Upper lobe of right lung (tissue), 1 donor: ENCODE measurements around the gene SLC34A2. TPM values are rescaled to one million over a fixed set of nuclear protein-coding genes. Genes with fewer than 3 reads are reported as not detected.
A peak's percentile ranks its signal among the peaks of the same experiment; 100 is the strongest.

Experiments used
- ATAC-seq: fragments of 200-7000 bp; cut with Tn5 transposase; one replicate; pipeline ENCODE4 v1.9.1; 2020; ENCODE audit warnings: mild to moderate bottlenecking, moderate library complexity
- DNase-seq: peaks from one replicate; pipeline ENCODE4 v3.0.0-alpha.2; 2020
- H3K27ac ChIP-seq: fragments of 200-600 bp; one replicate; pipeline ENCODE4 v1.8.0; 2022
- H3K27me3 ChIP-seq: fragments of 200-600 bp; one replicate; pipeline ENCODE4 v1.8.0; 2022; ENCODE audit warnings: mild to moderate bottlenecking
- H3K36me3 ChIP-seq: fragments of 200-600 bp; one replicate; pipeline ENCODE4 v1.8.0; 2022
- H3K4me1 ChIP-seq: fragments of 200-600 bp; one replicate; pipeline ENCODE4 v1.8.0; 2022
- H3K4me3 ChIP-seq: fragments of 200-600 bp; one replicate; pipeline ENCODE4 v1.8.0; 2022; ENCODE audit warnings: mild to moderate bottlenecking
- H3K9me3 ChIP-seq: fragments of 200-600 bp; one replicate; pipeline ENCODE4 v1.8.0; 2022
- intact Hi-C: fragments of 100-400 bp; cut with DNase I; formaldehyde crosslinking; loops from one replicate; pipeline ENCODE4 v1.11.0; 2022
- total RNA-seq: library from RNA; stranded (reverse); fragmentation: NEBNext Ultra II Directional; extraction: Animal tissue kit (Norgen Biotek cat#: 25700); gene quantifications from one replicate; pipeline ENCODE4 v1.2.1, GENCODE V29; 2021
- TF ChIP-seq, protein P1 (sequence below): fragments of 200-600 bp; IDR thresholded peaks from one replicate; pipeline ENCODE4 v1.8.0; 2022; ENCODE audit warnings: antibody characterized with exemption
- donor health status: DM: no; HTN: yes; CAD: no; lungs with severe emphysema.

SLC34A2 gene
- total RNA-seq, 1 donor from 2014 or later: 2,903 TPM

DNA sequence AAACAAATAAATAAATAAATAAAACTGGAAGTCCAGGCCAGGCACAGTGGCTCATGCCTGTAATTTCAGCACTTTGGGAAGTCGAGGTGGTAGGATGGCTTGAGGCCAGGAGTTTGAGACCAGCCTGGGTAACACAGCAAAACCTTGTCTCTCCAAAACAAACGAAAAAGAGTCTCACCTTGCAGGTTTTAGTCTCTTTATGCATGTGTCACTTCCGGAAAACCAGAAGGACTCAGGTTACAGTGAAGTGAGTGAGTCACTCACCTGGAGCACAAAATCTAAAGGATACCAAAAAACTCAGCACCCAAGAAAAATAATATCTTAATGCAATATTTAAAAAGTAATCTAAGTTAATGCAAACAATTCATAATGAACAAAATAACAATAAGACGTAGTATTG, 20.1 kb upstream of the SLC34A2 start:
- TF ChIP-seq, protein P1, sequence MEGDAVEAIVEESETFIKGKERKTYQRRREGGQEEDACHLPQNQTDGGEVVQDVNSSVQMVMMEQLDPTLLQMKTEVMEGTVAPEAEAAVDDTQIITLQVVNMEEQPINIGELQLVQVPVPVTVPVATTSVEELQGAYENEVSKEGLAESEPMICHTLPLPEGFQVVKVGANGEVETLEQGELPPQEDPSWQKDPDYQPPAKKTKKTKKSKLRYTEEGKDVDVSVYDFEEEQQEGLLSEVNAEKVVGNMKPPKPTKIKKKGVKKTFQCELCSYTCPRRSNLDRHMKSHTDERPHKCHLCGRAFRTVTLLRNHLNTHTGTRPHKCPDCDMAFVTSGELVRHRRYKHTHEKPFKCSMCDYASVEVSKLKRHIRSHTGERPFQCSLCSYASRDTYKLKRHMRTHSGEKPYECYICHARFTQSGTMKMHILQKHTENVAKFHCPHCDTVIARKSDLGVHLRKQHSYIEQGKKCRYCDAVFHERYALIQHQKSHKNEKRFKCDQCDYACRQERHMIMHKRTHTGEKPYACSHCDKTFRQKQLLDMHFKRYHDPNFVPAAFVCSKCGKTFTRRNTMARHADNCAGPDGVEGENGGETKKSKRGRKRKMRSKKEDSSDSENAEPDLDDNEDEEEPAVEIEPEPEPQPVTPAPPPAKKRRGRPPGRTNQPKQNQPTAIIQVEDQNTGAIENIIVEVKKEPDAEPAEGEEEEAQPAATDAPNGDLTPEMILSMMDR: no peak
- Histone ChIP-seq H3K27ac (no peak overlapping the region), H3K9me3 (no peaks in the 10 kb centered on the region), H3K4me3 (no peak overlapping the region), H3K36me3 (no peaks in the 10 kb centered on the region), H3K4me1 (peaks cover 3% of the 10 kb centered on the region), H3K27me3 (no peaks in the 10 kb centered on the region)
- peak; percentile 52 for ATAC-seq
- DNase-seq: no peak
- intact Hi-C loops: no loop called here

DNA sequence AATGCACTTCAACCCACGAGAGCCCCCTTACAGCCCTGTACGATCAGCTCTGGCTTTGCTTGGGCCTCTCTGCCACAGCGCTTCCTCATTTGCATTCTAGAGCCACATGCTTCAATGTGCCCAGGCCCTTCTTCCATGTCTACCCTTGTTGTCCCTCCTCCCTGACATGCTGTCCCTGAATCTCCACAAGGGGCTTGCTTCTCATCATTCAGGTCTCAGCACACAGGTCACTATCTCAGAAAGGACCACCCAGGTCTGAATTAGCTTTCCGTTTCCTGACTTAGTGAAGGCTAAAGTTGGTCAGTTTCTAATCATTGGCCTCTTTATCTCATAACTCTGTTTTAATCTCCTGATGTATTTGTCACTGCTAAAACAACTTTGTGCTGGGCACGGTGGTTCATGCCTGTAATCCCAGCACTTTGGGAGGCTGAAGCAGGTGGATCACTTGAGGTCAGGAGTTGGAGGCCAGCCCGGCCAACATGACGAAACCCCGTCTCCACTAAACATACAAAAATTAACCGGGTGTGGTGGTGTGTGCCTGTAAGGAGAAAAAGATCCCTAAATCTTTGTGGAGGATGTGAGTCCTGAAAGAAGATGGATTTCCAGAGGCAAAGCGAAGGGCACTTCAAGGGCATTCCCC, 17.9 kb upstream of the SLC34A2 start:
- Histone ChIP-seq H3K4me1 (peaks cover 3% of the 10 kb centered on the region), H3K27ac (no peak overlapping the region), H3K27me3 (no peaks in the 10 kb centered on the region), H3K36me3 (no peaks in the 10 kb centered on the region), H3K4me3 (no peak overlapping the region), H3K9me3 (no peaks in the 10 kb centered on the region)
- ATAC-seq (peak; percentile 27), DNase-seq (peak; percentile 76)
- TF ChIP-seq, protein P1: no peak
- intact Hi-C loops: no loop called here

DNA sequence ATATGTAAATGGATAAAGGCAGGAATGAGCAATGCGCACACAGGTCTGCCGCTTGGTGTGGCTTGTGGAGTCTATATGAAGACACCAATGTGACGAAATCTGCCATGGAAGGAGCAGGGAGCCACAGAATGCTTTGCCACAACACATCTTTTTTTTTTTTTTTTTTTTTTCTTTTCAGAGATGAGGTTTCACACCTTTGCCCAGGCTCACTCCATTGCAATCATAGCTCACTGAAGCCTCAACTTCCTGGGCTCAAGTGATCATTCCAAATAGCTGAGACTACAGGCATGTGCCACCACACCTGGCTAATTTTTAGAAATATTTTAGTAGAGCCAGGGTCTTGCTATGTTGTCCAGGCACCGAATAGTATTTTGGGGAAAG, 17.4 kb upstream of the SLC34A2 start:
- DNase-seq (no peak), ATAC-seq (peak; percentile 30)
- Histone ChIP-seq H3K4me3 (no peak overlapping the region), H3K27ac (no peak overlapping the region), H3K9me3 (no peaks in the 10 kb centered on the region), H3K27me3 (no peaks in the 10 kb centered on the region), H3K36me3 (no peaks in the 10 kb centered on the region), H3K4me1 (peaks cover 3% of the 10 kb centered on the region)
- TF ChIP-seq, protein P1: no peak
- intact Hi-C loops: no loop called here

DNA sequence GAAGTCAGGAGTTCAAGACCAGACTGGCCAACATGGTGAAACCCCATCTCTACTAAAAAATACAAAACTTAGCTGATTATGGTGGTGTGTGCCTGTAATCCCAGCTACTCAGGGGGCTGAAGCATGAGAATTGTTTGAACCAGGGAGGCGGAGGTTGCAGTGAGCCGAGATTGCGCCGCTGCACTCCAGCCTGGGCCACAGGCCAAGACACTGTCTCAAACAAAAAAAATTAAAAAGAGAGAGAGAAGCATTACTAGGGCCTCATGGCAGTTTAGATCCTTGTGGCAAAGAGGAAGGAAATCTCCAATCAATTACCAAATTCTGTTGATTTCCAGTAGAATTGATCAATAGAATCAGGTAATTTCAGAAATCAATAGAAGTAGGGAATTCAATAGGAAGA, 16.8 kb upstream of the SLC34A2 start:
- Histone ChIP-seq H3K4me3 (no peak overlapping the region), H3K36me3 (no peaks in the 10 kb centered on the region), H3K27ac (peak overlapping the region; percentile 24), H3K9me3 (no peaks in the 10 kb centered on the region), H3K27me3 (no peaks in the 10 kb centered on the region), H3K4me1 (peaks cover 3% of the 10 kb centered on the region)
- ATAC-seq (peak; percentile 48), DNase-seq (no peak)
- intact Hi-C loops: no loop called here
- TF ChIP-seq, protein P1: no peak

DNA sequence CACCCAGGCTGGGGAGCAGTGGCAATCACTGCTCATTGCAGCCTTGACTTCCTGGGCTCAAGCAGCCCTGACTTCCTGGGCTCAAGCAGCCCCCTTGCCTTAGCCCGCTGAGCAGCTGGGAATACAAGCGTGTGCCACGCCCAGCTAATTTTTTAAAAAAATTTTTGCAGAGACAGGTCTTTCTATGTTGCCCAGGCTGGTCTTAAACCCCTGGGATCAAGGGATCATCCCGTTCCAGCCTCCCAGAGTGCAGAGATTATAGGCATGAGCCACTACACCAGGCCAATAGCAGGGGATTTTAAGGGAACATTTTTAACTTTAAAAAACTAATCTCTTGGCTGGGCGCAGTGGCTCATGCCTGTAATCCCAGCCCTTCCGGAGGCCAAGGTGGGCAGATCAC, 5.3 kb upstream of the SLC34A2 start:
- TF ChIP-seq, protein P1: no peak
- Histone ChIP-seq H3K9me3 (no peaks in the 10 kb centered on the region), H3K27ac (no peak overlapping the region), H3K4me1 (no peaks in the 10 kb centered on the region), H3K36me3 (no peaks in the 10 kb centered on the region), H3K4me3 (no peak overlapping the region), H3K27me3 (peaks cover 8% of the 10 kb centered on the region)
- intact Hi-C loops: no loop called here
- no peak for ATAC-seq
- no peak for DNase-seq

DNA sequence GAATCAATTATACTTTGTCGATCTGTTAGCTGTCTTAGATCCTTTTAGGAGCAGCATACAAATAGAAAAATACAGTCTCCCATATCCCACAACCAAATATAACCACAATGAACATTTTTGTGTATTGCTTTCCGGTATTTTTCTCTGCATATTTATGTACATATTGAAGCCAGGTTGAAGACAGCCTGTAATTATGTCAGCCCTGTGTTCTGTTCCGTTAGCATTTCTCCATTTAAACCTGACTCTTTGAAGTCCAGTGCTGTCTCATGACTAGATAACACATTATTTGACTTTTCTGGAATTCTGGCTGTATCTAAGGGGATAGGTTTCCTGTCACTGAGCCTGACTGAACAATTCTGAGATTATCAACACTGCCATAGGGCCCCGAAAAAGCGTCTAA, 4.0 kb upstream of the SLC34A2 start:
- no peak for DNase-seq

More for the DNA sequence above, 4.0 kb upstream of the SLC34A2 start:
- peaks cover 21% of the 10 kb centered on the region for H3K27me3 ChIP-seq
- intact Hi-C loops: no loop called here
- no peak for ATAC-seq
- TF ChIP-seq, protein P1: no peak
- H3K36me3 ChIP-seq: no peaks in the 10 kb centered on the region
- no peaks in the 10 kb centered on the region for H3K9me3 ChIP-seq
- H3K27ac ChIP-seq: no peak overlapping the region
- no peak overlapping the region for H3K4me3 ChIP-seq
- H3K4me1 ChIP-seq: peaks cover 3% of the 10 kb centered on the region
